Heart left ventricle (tissue), 13 donors: Measurements from ENCODE around the gene OR8J1.

Experiments used
- POLR2A ChIP-seq, 2 donors: fragments of 450-650 bp; IDR thresholded peaks; one replicate each; pipeline ENCODE4 v1.6.1; 2017; ENCODE audit warnings: antibody characterized with exemption in 2 of 2, mild to moderate bottlenecking in 2 of 2, moderate library complexity in 2 of 2
- TF ChIP-seq, protein P1 (sequence below), 12 donors: fragments of 200-600 bp; sonication (generic) in 4 of 12; IDR thresholded peaks; one replicate each; pipeline versions ENCODE4 v1.5.0 to v1.8.0; 2018 to 2022; ENCODE audit warnings: antibody characterized with exemption in 12 of 12, mild to moderate bottlenecking in 5 of 12
- donor health status: ischemic (EF 13 %, LVEDD 7.1; RV severe dilation, severe dysfunction).
- donor health status: DM: no; HTN: yes; CAD: no.
- donor health status: DM: no; HTN: no; CAD: no.
- donor health status: ischemic (EF 25% LVEDD 6.9; RV normal size, moderate dysfunction).
- donor health status: ischemic (EF 25% LVEDD 5.7; RV mildly dilated, moderate dysfunction).
- donor health status: ischemic (EF 35%, LVEDD 5.7; RV mildly dilated, moderate dysfunction).
- donor health status: nonischemic (EF 11% LVEDD 7.7; RV severe dilation, severe dysfunction).
- donor health status: DM: yes; HTN: yes; CAD: no.
- donor health status: PGD.
- donor health status: ischemic (EF 29% LVEDD 5.4; RV normal size, mild dysfunction).
- donor health status: nonischemic (EF 23%, LVEDD 6.1; RV moderate dilation, normal function).

DNA sequence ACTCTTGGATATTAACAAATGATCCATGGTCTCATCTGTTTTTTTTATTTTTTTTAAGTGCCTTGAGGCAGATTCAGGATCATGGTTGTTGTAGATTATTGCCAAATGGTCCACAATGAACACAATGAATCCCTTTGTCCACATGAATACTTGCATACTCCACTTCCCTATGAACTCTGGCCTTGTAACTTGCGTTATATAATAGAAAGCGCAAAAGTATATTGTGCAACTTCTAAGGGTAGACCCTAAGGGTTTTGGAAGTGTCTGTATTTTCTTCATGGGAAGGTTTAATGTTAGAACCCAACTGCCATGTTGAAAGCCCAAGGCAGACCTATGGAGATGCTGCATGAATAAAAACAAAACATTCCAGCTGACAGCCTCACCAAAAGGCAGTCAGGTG lies 50.3 kb downstream of the OR8J1 start:
- TF ChIP-seq, protein P1, sequence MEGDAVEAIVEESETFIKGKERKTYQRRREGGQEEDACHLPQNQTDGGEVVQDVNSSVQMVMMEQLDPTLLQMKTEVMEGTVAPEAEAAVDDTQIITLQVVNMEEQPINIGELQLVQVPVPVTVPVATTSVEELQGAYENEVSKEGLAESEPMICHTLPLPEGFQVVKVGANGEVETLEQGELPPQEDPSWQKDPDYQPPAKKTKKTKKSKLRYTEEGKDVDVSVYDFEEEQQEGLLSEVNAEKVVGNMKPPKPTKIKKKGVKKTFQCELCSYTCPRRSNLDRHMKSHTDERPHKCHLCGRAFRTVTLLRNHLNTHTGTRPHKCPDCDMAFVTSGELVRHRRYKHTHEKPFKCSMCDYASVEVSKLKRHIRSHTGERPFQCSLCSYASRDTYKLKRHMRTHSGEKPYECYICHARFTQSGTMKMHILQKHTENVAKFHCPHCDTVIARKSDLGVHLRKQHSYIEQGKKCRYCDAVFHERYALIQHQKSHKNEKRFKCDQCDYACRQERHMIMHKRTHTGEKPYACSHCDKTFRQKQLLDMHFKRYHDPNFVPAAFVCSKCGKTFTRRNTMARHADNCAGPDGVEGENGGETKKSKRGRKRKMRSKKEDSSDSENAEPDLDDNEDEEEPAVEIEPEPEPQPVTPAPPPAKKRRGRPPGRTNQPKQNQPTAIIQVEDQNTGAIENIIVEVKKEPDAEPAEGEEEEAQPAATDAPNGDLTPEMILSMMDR (IDR thresholded peaks at IDR 0.05), result no peak
- no peak for TF ChIP-seq POLR2A (IDR thresholded peaks at IDR 0.05)
